OCI-LY3 (cell line): ENCODE data around the gene DMBX1.

Source experiments
- H2AFZ ChIP-seq: fragments of 200-600, 300-600 bp; shearing (Covaris generic); 2 replicates; pipeline ENCODE4 v1.6.0; 2014; ENCODE audit warnings: antibody characterized with exemption, low read depth, low read length
- H3K27ac ChIP-seq: fragments of 200-600, 300-600 bp; sonication (generic); 2 replicates; pipeline ENCODE4 v1.5.1; 2014; ENCODE audit warnings: mild to moderate bottlenecking, low read length, moderate library complexity, mixed read lengths
- H3K27me3 ChIP-seq: fragments of 200-600, 300-600 bp; sonication (generic); 2 replicates; pipeline ENCODE4 v1.6.1; 2014; ENCODE audit warnings: low read depth, low read length, mixed read lengths
- H3K36me3 ChIP-seq: fragments of 200-600, 300-600 bp; sonication (generic); replicated peaks from 2 replicates; pipeline ENCODE3; 2014; ENCODE audit warnings: low read depth, low read length, mixed read lengths
- H3K4me1 ChIP-seq: fragments of 300-600, 200-600 bp; sonication (generic); 2 replicates; pipeline ENCODE4 v1.6.1; 2014; ENCODE audit warnings: low read length, mixed read lengths
- H3K4me2 ChIP-seq: fragments of 200-600, 300-600 bp; sonication (generic); 2 replicates; pipeline ENCODE4 v1.6.1; 2014; ENCODE audit warnings: low read length, mixed read lengths
- H3K4me3 ChIP-seq: fragments of 300-600, 200-600 bp; sonication (generic); 2 replicates; pipeline ENCODE4 v1.5.1; 2014; ENCODE audit warnings: antibody characterized with exemption, mild to moderate bottlenecking, low read length, moderate library complexity
- H3K79me2 ChIP-seq: fragments of 300-600, 200-600 bp; shearing (Covaris generic); 2 replicates; pipeline ENCODE4 v1.6.1; 2014; ENCODE audit warnings: mild to moderate bottlenecking, low read length, mixed read lengths
- H3K9ac ChIP-seq: fragments of 300-600, 200-600 bp; shearing (Covaris generic); 2 replicates; pipeline ENCODE4 v1.6.0; 2014; ENCODE audit warnings: mild to moderate bottlenecking, low read length, moderate library complexity
- H3K9me3 ChIP-seq: fragments of 200-600, 300-600 bp; shearing (Covaris generic); 2 replicates; pipeline ENCODE4 v1.6.1; 2014; ENCODE audit warnings: low read length, mixed read lengths; ENCODE audit not compliant: insufficient read depth
- H4K20me1 ChIP-seq: fragments of 200-600, 300-600 bp; sonication (generic); 2 replicates; pipeline ENCODE4 v1.6.1; 2016; ENCODE audit warnings: low read length, mixed read lengths; ENCODE audit not compliant: insufficient read depth
- CTCF ChIP-seq: fragments of 200-600, 300-600 bp; sonication (generic); IDR thresholded peaks from 2 replicates; pipeline ENCODE4 v1.5.1; 2014; ENCODE audit warnings: antibody characterized with exemption, low read length, low read depth
- EZH2phosphoT487 ChIP-seq: fragments of 200-600 bp; shearing (Covaris generic); IDR thresholded peaks from 2 replicates; pipeline ENCODE4 v1.6.1; 2018; ENCODE audit warnings: antibody characterized with exemption, mixed run types, low read depth

The DMBX1 gene

GRCh38 chr1:46501528-46501927, 11.9 kb downstream of the DMBX1 start:
- Histone ChIP-seq H2AFZ (no peak overlapping the region), H3K4me1 (no peaks in the 10 kb centered on the region), H3K4me3 (no peak overlapping the region), H3K79me2 (no peaks in the 10 kb centered on the region), H3K27ac (no peak overlapping the region), H3K4me2 (no peak overlapping the region), H3K27me3 (peaks cover 3% of the 10 kb centered on the region; the same call in 1 of the 2 replicates), H3K9ac (no peak overlapping the region), H4K20me1 (no peaks in the 10 kb centered on the region), H3K9me3 (no peaks in the 10 kb centered on the region), H3K36me3 (no peaks in the 10 kb centered on the region)
- TF ChIP-seq CTCF (no peak), EZH2phosphoT487 (no peak)

DNA sequence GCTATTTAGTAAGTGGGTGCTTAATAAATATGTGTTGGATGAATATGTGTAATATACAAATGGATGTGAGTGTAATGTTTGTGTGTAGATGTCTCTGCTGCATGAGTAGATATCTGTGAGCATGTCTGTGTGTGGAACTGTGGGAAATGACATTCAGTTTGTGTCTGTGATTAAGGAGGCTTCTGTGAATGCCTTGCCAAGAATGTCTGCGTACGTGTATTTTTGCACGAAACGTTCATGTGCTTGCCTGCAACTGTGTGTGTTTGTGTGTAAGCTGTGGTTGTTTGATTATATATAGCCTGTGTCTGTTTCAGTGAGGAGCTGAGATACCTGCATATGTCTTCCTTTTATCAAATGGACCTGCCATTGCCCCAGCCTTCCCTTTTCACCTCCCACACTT, 13.8 kb downstream of the DMBX1 start:
- no peaks in the 10 kb centered on the region for H3K9me3 ChIP-seq
- H3K36me3 ChIP-seq: no peaks in the 10 kb centered on the region
- no peak overlapping the region for H3K9ac ChIP-seq
- no peak for TF ChIP-seq CTCF
- TF ChIP-seq EZH2phosphoT487: no peak
- no peak overlapping the region for H3K27ac ChIP-seq
- no peak overlapping the region for H2AFZ ChIP-seq
- no peaks in the 10 kb centered on the region for H3K4me1 ChIP-seq
- no peaks in the 10 kb centered on the region for H3K79me2 ChIP-seq
- no peak overlapping the region for H3K4me3 ChIP-seq
- H3K27me3 ChIP-seq: peaks cover 3% of the 10 kb centered on the region; the same call in 1 of the 2 replicates
- no peak overlapping the region for H3K4me2 ChIP-seq
- H4K20me1 ChIP-seq: no peaks in the 10 kb centered on the region

DNA sequence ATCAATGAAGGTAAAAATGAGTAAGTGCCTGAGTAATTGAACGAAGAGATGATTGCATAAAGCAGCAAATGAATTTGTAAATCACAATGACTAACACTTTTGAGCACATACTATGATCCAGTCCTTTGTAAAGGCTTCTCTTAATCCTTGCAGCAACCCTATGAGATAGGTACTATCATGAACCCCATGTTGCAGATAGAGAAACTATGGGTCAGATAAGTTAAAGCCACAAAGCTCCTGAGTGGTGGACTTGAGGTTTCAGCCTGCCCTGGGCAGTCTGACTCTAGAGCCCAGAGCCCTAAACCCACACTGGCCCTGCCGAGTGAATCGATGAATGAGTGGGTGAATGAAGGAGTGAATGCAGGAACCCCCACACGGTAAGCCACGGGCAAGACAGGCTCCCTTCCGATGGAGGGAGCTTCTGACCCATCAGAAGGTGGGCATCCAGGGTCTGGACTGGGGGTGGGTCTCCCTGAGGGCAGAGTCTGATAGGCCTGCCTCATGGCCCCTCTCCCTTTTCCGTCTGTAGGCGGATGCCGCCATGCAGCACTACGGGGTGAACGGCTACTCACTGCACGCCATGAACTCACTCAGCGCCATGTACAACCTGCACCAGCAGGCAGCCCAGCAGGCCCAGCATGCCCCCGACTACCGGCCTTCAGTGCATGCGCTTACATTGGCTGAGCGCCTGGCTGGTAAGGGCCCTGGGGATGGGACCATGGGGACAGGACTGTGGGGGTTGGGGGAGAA, 17.0 kb downstream of the DMBX1 start:
- Histone ChIP-seq H2AFZ (no peak overlapping the region), H3K4me2 (no peak overlapping the region), H3K4me1 (no peaks in the 10 kb centered on the region), H3K27me3 (peaks cover 3% of the 10 kb centered on the region; the same call in 1 of the 2 replicates), H3K36me3 (no peaks in the 10 kb centered on the region), H3K27ac (no peak overlapping the region), H3K79me2 (no peaks in the 10 kb centered on the region), H4K20me1 (no peaks in the 10 kb centered on the region), H3K9ac (no peak overlapping the region), H3K9me3 (no peaks in the 10 kb centered on the region), H3K4me3 (no peak overlapping the region)
- no peak for TF ChIP-seq EZH2phosphoT487
- no peak for TF ChIP-seq CTCF

DNA sequence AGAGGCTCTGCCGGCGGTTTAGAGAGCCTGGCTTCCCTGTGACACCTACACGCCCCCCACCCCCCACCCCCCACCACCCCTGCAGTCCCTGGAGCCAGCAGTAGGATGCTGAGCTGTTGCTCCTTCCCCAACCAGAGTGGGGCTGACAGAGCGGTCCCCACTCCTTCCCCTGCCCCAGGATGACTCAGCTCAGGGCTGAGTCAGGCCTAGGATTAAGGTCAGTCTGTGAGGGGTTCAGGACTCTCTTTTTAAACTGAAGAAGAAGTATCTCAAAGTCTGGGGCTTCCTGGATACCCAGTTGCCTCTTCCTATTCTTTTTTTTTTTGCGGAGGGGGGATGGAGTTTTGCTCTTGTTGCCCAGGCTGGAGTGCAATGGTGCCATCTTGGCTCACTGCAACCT, 19.1 kb downstream of the DMBX1 start:
- no peaks in the 10 kb centered on the region for H3K36me3 ChIP-seq
- H3K9ac ChIP-seq: no peak overlapping the region
- H3K27me3 ChIP-seq: no peaks in the 10 kb centered on the region
- no peak overlapping the region for H2AFZ ChIP-seq
- no peaks in the 10 kb centered on the region for H3K79me2 ChIP-seq
- no peak overlapping the region for H3K4me3 ChIP-seq
- H4K20me1 ChIP-seq: no peaks in the 10 kb centered on the region
- peaks cover 5% of the 10 kb centered on the region; the same call in 1 of the 2 replicates for H3K4me1 ChIP-seq
- no peaks in the 10 kb centered on the region for H3K9me3 ChIP-seq
- TF ChIP-seq CTCF (no peak), EZH2phosphoT487 (no peak)
- H3K4me2 ChIP-seq: no peak overlapping the region
- H3K27ac ChIP-seq: no peak overlapping the region
